K562 (cell line): ENCODE data around the gene SDC3. TPM values are rescaled to one million over a fixed set of nuclear protein-coding genes. Genes with fewer than 3 reads are reported as not detected.

Experiments used
- ARID3A ChIP-seq: IDR thresholded peaks from 2 replicates; pipeline ENCODE4 v1.6.1; 2012; ENCODE audit warnings: low read depth, low read length, improper control_type of control experiment, borderline replicate concordance
- ATF1 ChIP-seq, 2 experiments: fragments of 450-650 bp in 1 of 2; IDR thresholded peaks; 2 replicates each; pipeline ENCODE4 v1.6.1; 2016; ENCODE audit warnings: missing compliant biosample characterization in 1 of 2, missing genetic modification characterization in 1 of 2
- E2F4 ChIP-seq: sonication (generic); formaldehyde crosslinking; IDR thresholded peaks from 2 replicates; pipeline ENCODE4 v1.8.0; 2022; ENCODE audit warnings: mild to moderate bottlenecking, low read depth, missing genetic modification reagents
- ELF2 ChIP-seq: fragments of 250-450 bp; sonication (Bioruptor Pico); IDR thresholded peaks from 2 replicates; pipeline ENCODE4 v1.5.0; 2021; ENCODE audit warnings: mild to moderate bottlenecking
- ELK3 ChIP-seq: fragments of 450-650 bp; formaldehyde crosslinking; IDR thresholded peaks from 2 replicates; pipeline ENCODE4 v1.4.0; 2020; ENCODE audit warnings: mild to moderate bottlenecking
- FOSL1 ChIP-seq: fragments of 200-800 bp; sonication (Bioruptor generic); conservative IDR thresholded peaks from 2 replicates; pipeline ENCODE4 v1.6.1; 2016; ENCODE audit warnings: missing genetic modification characterization, missing compliant biosample characterization
- FOXA3 ChIP-seq, 2 experiments: fragments of 450-650 bp in 1 of 2; sonication (generic) in 1 of 2; formaldehyde crosslinking; IDR thresholded peaks in 1 of 2; conservative IDR thresholded peaks in 1 of 2; 2 replicates each; pipeline versions ENCODE4 v1.4.0 to v1.8.0; 2020 to 2022; ENCODE audit warnings: mild to moderate bottlenecking in 2 of 2, missing genetic modification reagents in 1 of 2
- GATAD2A ChIP-seq: fragments of 450-650 bp; IDR thresholded peaks from 2 replicates; pipeline ENCODE4 v1.6.1; 2017
- HLTF ChIP-seq: fragments of 450-650 bp; IDR thresholded peaks from 2 replicates; pipeline ENCODE4 v1.6.1; 2016
- HMG20A ChIP-seq: fragments of 450-650 bp; formaldehyde crosslinking; conservative IDR thresholded peaks from 2 replicates; pipeline ENCODE4 v1.4.0; 2020; ENCODE audit warnings: mild to moderate bottlenecking, mixed read lengths
- NFIC ChIP-seq: fragments of 450-650 bp; IDR thresholded peaks from 2 replicates; pipeline ENCODE4 v1.6.1; 2017; ENCODE audit warnings: mild to moderate bottlenecking, inconsistent platforms
- NR4A1 ChIP-seq, 2 experiments: fragments of 250-450 bp in 1 of 2; fragments of 450-650 bp in 1 of 2; sonication (Bioruptor Pico) in 1 of 2; IDR thresholded peaks; 2 replicates each; pipeline versions ENCODE4 v1.4.0 to v1.6.1; 2016 to 2020; ENCODE audit warnings: mild to moderate bottlenecking in 2 of 2, missing compliant biosample characterization in 1 of 2, missing genetic modification characterization in 1 of 2, moderate library complexity in 1 of 2
- TAL1 ChIP-seq: fragments of 450-650 bp; IDR thresholded peaks from 2 replicates; pipeline ENCODE4 v1.6.1; 2016; ENCODE audit warnings: mild to moderate bottlenecking
- ZBTB26 ChIP-seq: fragments of 450-650 bp; formaldehyde crosslinking; IDR thresholded peaks from 2 replicates; pipeline ENCODE4 v1.4.0; 2022; ENCODE audit warnings: missing genetic modification characterization
- ZNF121 ChIP-seq: sonication (generic); formaldehyde crosslinking; conservative IDR thresholded peaks from 2 replicates; pipeline ENCODE4 v1.8.0; 2022; ENCODE audit warnings: missing genetic modification reagents
- ZNF23 ChIP-seq: fragments of 250-450 bp; sonication (Bioruptor Pico); IDR thresholded peaks from 2 replicates; pipeline ENCODE4 v1.4.0; 2020; ENCODE audit warnings: mild to moderate bottlenecking
- ZNF324 ChIP-seq: fragments of 250-450 bp; sonication (Bioruptor Pico); IDR thresholded peaks from 2 replicates; pipeline ENCODE4 v1.4.0; 2020; ENCODE audit warnings: mild to moderate bottlenecking
- ZNF384 ChIP-seq: IDR thresholded peaks from 2 replicates; pipeline ENCODE4 v1.6.1; 2012; ENCODE audit warnings: low read depth, low read length, improper control_type of control experiment
- ZNF584 ChIP-seq: fragments of 200-800 bp; sonication (Bioruptor generic); IDR thresholded peaks from 2 replicates; pipeline ENCODE4 v1.6.1; 2016; ENCODE audit warnings: low read depth, mild to moderate bottlenecking, missing genetic modification characterization, missing compliant biosample characterization
- polyA plus RNA-seq, 8 experiments: library from polyadenylated mRNA; depleted of rRNA in 4 of 8; stranded (reverse) in 5 of 8; unstranded in 3 of 8; fragments of >200 nt; fragmentation: Nextera tagmentation in 2 of 8; fragmentation: Illumina TruSeq in 1 of 8; extraction: Ambion mirVana in 2 of 8; extraction: Trizol in 1 of 8; gene quantifications; 2 replicates each; pipeline versions ENCODE4 v1.2.1 to v1.2.3, GENCODE V29; 2011 to 2014; ENCODE audit warnings: inconsistent platforms in 1 of 8, missing spikeins in 1 of 8
- total RNA-seq, 7 experiments: library from RNA; depleted of rRNA in 6 of 7; stranded (reverse); fragments of >200 nt in 6 of 7; fragmentation: Illumina TruSeq in 2 of 7; extraction: Trizol in 2 of 7; gene quantifications; 2 replicates each; pipeline versions ENCODE4 v1.2.1 to v1.2.3, GENCODE V29; 2011 to 2021; ENCODE audit warnings: low replicate concordance in 1 of 7

SDC3 gene
- total and polyA plus RNA-seq, 9 of the 15 experiments (the other 6 are each of a cell fraction or from before 2014, with no cell fraction given), result 0.38 to 44.1 (median 12.1) TPM

- TF ChIP-seq ELK3, result peak; percentile 87; the same call in 1 of the 2 replicates
- TF ChIP-seq TAL1, result peak; percentile 62
- TF ChIP-seq ATF1 (CRISPR knock-in tag; IDR thresholded peaks at IDR 0.05), result no peak
- peak; percentile 97 for TF ChIP-seq ATF1 (tag; IDR thresholded peaks at IDR 0.05)
- TF ChIP-seq ELF2 (CRISPR knock-in tag), result peak; percentile 95
- TF ChIP-seq NFIC, result peak; percentile 76
- TF ChIP-seq ZBTB26 (CRISPR knock-in tag), result peak; percentile 91; the same call in 1 of the 2 replicates
- peak; percentile 94 for TF ChIP-seq FOSL1
- TF ChIP-seq ZNF121 (CRISPR knock-in tag), result peak; percentile 89
- TF ChIP-seq ARID3A, result no peak; the same call in 1 of the 2 replicates
- 0 out of 2 replicates have a peak, but pooled peaks have one; percentile 13 for TF ChIP-seq HLTF
- peak; percentile 80 for TF ChIP-seq GATAD2A
- TF ChIP-seq FOXA3 (CRISPR knock-in tag; conservative IDR thresholded peaks at IDR 0.05 in 1 of 2, IDR thresholded peaks at IDR 0.05 in 1 of 2), result 0 out of 4 replicates have a peak, but pooled peaks of 1 of the 2 experiments have one; percentile 21
- peak; percentile 82; the same call in 1 of the 2 replicates for TF ChIP-seq NR4A1 (CRISPR knock-in tag; IDR thresholded peaks at IDR 0.05)
- TF ChIP-seq NR4A1 (tag; IDR thresholded peaks at IDR 0.05), result peak; percentile 99
- no peak for TF ChIP-seq ZNF384
- peak; percentile 84; the same call in 1 of the 2 replicates for TF ChIP-seq HMG20A (CRISPR knock-in tag)
- peak; percentile 70 for TF ChIP-seq ZNF324 (CRISPR knock-in tag)
- TF ChIP-seq ZNF584 (CRISPR knock-in tag), result peak; percentile 100
- TF ChIP-seq ZNF23, result peak; percentile 85; the same call in 1 of the 2 replicates
- TF ChIP-seq E2F4, result peak; percentile 29; the same call in 1 of the 2 replicates
Measured at GRCh38 chr1:30872033-30872947, 36.3 kb downstream of the SDC3 start (continued).
